ENCODE data around the gene MGAT4A. TPM values are rescaled to one million over a fixed set of nuclear protein-coding genes. Genes with fewer than 3 reads are reported as not detected.

MGAT4A gene
- total and polyA plus RNA-seq, 2 experiments from 2014 or later, result 4.4 to 5.6 TPM

- ATAC-seq (no peak), DNase-seq (ENCODE audit: low spot score) (no peak)
Observed at GRCh38 chr2:98663511-98664090, 67.3 kb downstream of the MGAT4A start.

More at GRCh38 chr2:98663511-98664090, 67.3 kb downstream of the MGAT4A start:
- no peak overlapping the region for H2AFZ ChIP-seq
- Mint-ChIP-seq H3K9me3 (peaks cover 15% of the 10 kb centered on the region), H3K27ac (no peak overlapping the region), H3K4me3 (no peak overlapping the region), H3K27me3 (ENCODE audit: insufficient read depth, low read depth, poor library complexity) (no peaks in the 10 kb centered on the region), H3K4me1 (no peaks in the 10 kb centered on the region), H3K36me3 (ENCODE audit: low read depth) (peaks cover 5% of the 10 kb centered on the region; the same call in 2 of the 3 replicates)
- H3K79me2 ChIP-seq (replicated peaks; ENCODE audit: insufficient read depth), result no peaks in the 10 kb centered on the region
- no peaks in the 10 kb centered on the region for H3K4me1 ChIP-seq (ENCODE audit: insufficient read depth)
- no peaks in the 10 kb centered on the region for H3K27me3 ChIP-seq (ENCODE audit: insufficient read depth)
- no peaks in the 10 kb centered on the region for H3F3A ChIP-seq (replicated peaks; ENCODE audit: low read depth)
- no peak for TF ChIP-seq NANOG (IDR thresholded peaks at IDR 0.05; ENCODE audit: borderline replicate concordance)
- TF ChIP-seq CREB1 (CRISPR knock-in tag; IDR thresholded peaks at IDR 0.05; ENCODE audit: low read depth), result no peak
- TF ChIP-seq ZNF331 (CRISPR knock-in tag; IDR thresholded peaks at IDR 0.05; ENCODE audit: low read depth), result no peak
- TF ChIP-seq ZNF462 (CRISPR knock-in tag; IDR thresholded peaks at IDR 0.05), result no peak
- TF ChIP-seq ETS1 (IDR thresholded peaks at IDR 0.05), result no peak
- TF ChIP-seq ZNF114 (CRISPR knock-in tag; IDR thresholded peaks at IDR 0.05), result no peak
- no peak for TF ChIP-seq JUNB (IDR thresholded peaks at IDR 0.05; ENCODE audit: unreplicated experiment)
- no peak for TF ChIP-seq CTCF (conservative IDR thresholded peaks at IDR 0.05; ENCODE audit: low read depth in 2 of 2)
- TF ChIP-seq REST (IDR thresholded peaks at IDR 0.05; ENCODE audit: unreplicated experiment), result no peak
- no peak overlapping the region for H3K4me3 ChIP-seq
- H3K36me3 ChIP-seq (ENCODE audit: insufficient read depth), result no peaks in the 10 kb centered on the region
- H3K4me2 ChIP-seq, result no peak overlapping the region
- H3K27ac ChIP-seq (ENCODE audit: low read depth), result no peak overlapping the region
- no peaks in the 10 kb centered on the region for H4K20me1 ChIP-seq (replicated peaks; ENCODE audit: insufficient read depth)
- H3K9me2 ChIP-seq (ENCODE audit: insufficient read depth), result 0 out of 2 replicates have a peak, but pooled peaks cover 4% of the 10 kb centered on the region

Data from GM23338 (cell line).